ENCODE results near the gene MYEOV.

Gene MYEOV

DNA sequence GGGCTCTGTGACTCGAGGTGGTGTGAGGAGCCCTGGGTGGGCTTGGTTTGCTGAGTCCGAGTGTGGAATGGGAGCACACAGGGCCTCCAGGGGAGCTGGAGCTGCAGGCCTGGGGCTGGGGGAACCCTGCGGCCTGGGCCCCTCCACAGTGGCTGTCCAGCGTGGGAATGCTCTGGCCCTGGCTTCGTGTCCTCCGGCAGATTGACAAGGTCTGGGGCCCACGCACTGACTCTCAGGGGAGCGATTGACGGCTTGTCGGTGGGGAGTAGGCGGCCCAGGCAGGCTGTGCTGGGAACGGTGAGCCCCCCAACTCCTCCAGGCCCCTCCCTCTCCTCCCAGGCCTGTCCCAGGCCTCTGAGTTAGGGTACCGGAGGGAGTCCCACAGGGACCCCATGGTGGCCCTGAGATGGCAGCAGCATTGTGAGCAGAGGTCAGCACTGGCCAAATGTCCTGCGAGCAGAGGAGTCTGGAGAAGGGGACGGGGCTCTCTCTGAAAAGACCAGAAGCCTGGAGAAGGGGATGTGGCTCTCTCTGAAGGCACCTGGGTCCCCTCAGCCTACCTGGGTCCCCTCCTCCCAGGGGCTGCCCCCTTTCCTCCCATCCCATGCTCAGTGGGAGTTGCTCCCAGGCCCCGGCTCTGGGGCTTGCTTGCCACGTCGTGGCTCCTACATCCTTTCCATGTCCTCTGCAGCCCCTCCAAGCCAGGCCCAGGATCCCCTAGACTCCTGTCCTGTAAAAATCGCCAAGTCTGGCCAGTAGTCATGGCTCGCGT lies 23.8 kb upstream of the MYEOV start:
- Mint-ChIP-seq H3K4me3 (no peak overlapping the region), H3K9me3 (no peaks in the 10 kb centered on the region), H3K36me3 (ENCODE audit: insufficient read depth) (peaks cover 1% of the 10 kb centered on the region), H3K27ac (ENCODE audit: low read depth) (no peak overlapping the region), H3K27me3 (peaks cover 9% of the 10 kb centered on the region), H3K4me1 (no peaks in the 10 kb centered on the region)
- ATAC-seq (replicated peaks; ENCODE audit: extremely low read depth, poor library complexity, severe bottlenecking) (no peak), DNase-seq (ENCODE audit: low spot score in 2 of 2) (no peak)

DNA sequence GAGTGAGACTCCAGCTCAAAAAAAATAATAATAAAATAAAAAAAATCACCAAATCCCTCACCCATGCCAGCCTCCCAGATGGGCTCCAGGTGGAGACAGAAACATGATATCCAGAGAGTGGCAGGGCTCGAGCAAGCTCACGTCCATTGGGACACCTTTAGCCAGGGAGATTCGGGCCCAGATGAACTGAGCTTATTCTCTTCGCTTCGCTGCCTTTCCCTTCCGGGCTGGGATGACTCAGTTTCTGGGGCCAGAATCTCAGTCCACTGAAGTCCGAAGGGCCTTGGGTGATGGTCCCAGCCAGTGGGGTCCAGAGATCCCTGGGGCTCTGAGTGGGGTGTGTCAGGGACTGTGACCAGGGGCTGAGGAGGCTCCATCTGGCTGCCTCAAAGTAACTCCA lies 23.0 kb upstream of the MYEOV start:
- H3K27ac Mint-ChIP-seq (ENCODE audit: low read depth), result no peak overlapping the region
- peaks cover 9% of the 10 kb centered on the region for H3K27me3 Mint-ChIP-seq
- no peaks in the 10 kb centered on the region for H3K4me1 Mint-ChIP-seq
- no peak for DNase-seq (ENCODE audit: low spot score in 2 of 2)
- peaks cover 1% of the 10 kb centered on the region for H3K36me3 Mint-ChIP-seq (ENCODE audit: insufficient read depth)
- H3K9me3 Mint-ChIP-seq, result no peaks in the 10 kb centered on the region
- ATAC-seq (replicated peaks; ENCODE audit: extremely low read depth, poor library complexity, severe bottlenecking), result no peak
- no peak overlapping the region for H3K4me3 Mint-ChIP-seq

DNA sequence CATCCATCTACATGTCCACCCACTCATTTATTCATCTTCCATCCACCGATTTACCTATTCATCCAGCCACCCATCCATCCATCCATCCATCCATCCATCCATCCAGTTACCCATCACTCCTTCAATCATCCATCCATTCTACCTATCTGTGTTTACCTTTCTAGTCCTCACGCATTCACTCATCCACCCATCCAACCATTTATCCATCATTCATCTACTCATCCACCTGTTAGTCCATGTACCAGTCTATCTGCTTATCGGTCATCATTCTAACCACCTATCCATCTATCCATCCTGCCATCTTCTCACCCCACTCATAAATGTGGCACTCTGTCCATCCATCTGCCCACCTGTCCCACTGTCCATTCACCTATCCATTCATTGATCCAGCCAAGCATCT lies 21.9 kb upstream of the MYEOV start:
- Mint-ChIP-seq H3K4me3 (no peak overlapping the region), H3K9me3 (no peaks in the 10 kb centered on the region), H3K4me1 (no peaks in the 10 kb centered on the region), H3K27me3 (peaks cover 5% of the 10 kb centered on the region), H3K36me3 (ENCODE audit: insufficient read depth) (peaks cover 1% of the 10 kb centered on the region), H3K27ac (ENCODE audit: low read depth) (no peak overlapping the region)
- DNase-seq (ENCODE audit: low spot score in 2 of 2), result no peak
- ATAC-seq (replicated peaks; ENCODE audit: extremely low read depth, poor library complexity, severe bottlenecking), result no peak

DNA sequence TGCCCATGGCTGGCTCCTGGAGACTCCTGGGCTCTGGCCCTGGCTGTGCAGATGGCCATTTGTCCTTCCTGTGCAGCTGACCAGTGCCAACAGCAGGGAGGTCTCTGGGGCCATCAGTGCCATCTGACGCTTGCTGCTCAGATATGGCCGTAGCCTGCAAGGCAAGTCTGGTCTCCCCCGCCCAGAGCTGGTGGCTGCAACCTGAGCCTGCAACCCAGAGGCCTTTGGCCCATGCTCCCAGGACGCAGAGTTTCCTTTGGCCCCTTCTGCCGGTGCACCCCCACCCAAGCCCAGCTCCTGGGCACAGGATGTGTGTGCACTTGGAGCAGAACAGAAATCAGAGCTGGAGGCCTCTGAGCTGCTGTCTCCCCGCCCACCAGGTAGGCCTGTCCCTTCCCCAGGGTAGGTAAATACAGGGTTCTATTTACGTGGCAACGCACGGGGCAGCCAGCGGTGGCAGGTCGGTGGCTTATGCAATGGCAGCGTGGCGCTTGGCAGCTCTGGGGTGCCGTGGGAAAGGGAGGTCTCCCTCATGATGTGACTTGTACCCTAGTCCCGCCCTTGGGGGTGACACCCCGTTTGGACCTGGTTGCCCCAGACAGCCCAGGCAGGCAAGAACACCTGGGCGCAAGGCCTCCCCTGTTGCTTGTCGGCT lies 21.0 kb upstream of the MYEOV start:
- no peak for DNase-seq (ENCODE audit: low spot score in 2 of 2)
- Mint-ChIP-seq H3K4me3 (no peak overlapping the region), H3K9me3 (no peaks in the 10 kb centered on the region), H3K27ac (ENCODE audit: low read depth) (no peak overlapping the region), H3K36me3 (ENCODE audit: insufficient read depth) (peaks cover 1% of the 10 kb centered on the region), H3K27me3 (no peaks in the 10 kb centered on the region), H3K4me1 (no peaks in the 10 kb centered on the region)
- ATAC-seq (replicated peaks; ENCODE audit: extremely low read depth, poor library complexity, severe bottlenecking), result no peak

DNA sequence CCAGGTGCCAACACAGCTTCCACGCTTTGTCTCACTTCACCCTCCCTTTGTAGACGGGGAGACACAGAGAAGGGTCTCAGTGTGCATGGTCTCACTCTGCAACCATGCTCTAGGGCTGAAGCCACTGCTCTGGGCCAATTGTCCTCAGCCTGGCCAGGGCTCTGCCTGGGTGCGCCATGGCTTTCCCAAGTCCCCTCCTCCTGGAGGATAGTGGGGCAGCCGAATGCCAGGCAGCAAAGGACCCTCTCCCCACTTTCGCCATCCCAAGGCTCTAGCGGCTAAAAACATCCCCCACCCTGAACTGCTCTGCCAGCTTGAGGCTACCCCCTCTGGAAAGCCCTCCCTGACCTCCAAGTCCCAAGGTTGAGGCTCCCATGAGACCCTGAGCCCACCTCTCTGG lies 20.4 kb upstream of the MYEOV start:
- Mint-ChIP-seq H3K4me1 (no peaks in the 10 kb centered on the region), H3K4me3 (no peak overlapping the region)
- ATAC-seq (replicated peaks; ENCODE audit: extremely low read depth, poor library complexity, severe bottlenecking), result no peak

DNA sequence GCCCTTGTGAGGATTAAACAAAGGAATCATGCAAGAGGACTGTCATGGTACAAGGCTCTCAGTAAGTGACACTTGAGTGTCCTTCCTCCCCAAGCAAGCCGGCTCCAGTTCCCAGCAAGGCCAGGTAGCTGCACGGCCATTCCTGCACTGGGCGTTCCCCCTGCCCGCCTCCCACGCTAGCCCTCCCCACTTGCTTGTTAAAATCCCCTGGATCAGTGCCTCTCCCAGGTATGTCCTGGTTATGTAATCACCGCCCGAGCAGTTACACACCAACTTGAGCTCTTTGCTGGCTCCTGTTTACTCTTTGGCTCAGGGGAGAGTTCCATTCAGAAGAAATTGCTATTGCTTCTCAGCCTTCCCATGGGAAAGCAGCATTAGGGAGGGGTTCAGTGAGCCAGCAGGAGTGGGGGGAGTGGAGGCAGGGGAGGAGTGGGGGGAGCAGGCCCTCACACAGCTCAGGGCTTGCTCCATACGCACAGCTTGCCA lies 19.4 kb upstream of the MYEOV start:
- Mint-ChIP-seq H3K36me3 (ENCODE audit: insufficient read depth) (peaks cover 1% of the 10 kb centered on the region), H3K4me1 (no peaks in the 10 kb centered on the region), H3K4me3 (no peak overlapping the region), H3K27me3 (no peaks in the 10 kb centered on the region), H3K9me3 (no peaks in the 10 kb centered on the region), H3K27ac (ENCODE audit: low read depth) (no peak overlapping the region)
- ATAC-seq (replicated peaks; ENCODE audit: extremely low read depth, poor library complexity, severe bottlenecking) (no peak), DNase-seq (ENCODE audit: low spot score in 2 of 2) (no peak)

More for the DNA sequence above, 20.4 kb upstream of the MYEOV start:
- no peak overlapping the region for H3K27ac Mint-ChIP-seq (ENCODE audit: low read depth)
- DNase-seq (ENCODE audit: low spot score in 2 of 2), result no peak
- H3K9me3 Mint-ChIP-seq, result no peaks in the 10 kb centered on the region
- no peaks in the 10 kb centered on the region for H3K27me3 Mint-ChIP-seq
- H3K36me3 Mint-ChIP-seq (ENCODE audit: insufficient read depth), result peaks cover 1% of the 10 kb centered on the region

DNA sequence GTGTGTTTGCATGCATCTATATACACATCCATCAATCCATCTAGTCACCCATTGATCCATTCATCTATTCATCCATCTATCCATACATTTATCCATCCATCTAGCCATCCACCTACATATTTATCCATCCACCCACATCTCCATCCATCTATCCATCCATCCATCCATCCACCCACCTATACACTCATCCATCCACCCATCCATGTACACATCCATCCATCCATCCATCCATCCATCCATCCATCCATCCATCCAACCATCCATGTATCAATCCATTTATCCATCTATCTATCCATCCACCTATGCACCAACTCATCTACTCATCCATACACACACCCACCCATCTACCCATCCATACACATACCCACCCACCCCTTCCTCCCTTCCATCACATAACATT lies 18.8 kb upstream of the MYEOV start:
- DNase-seq (ENCODE audit: low spot score in 2 of 2) (no peak), ATAC-seq (replicated peaks; ENCODE audit: extremely low read depth, poor library complexity, severe bottlenecking) (no peak)
- Mint-ChIP-seq H3K4me3 (no peak overlapping the region), H3K27me3 (no peaks in the 10 kb centered on the region), H3K27ac (ENCODE audit: low read depth) (no peak overlapping the region), H3K9me3 (no peaks in the 10 kb centered on the region), H3K4me1 (no peaks in the 10 kb centered on the region), H3K36me3 (ENCODE audit: insufficient read depth) (no peaks in the 10 kb centered on the region)

DNA sequence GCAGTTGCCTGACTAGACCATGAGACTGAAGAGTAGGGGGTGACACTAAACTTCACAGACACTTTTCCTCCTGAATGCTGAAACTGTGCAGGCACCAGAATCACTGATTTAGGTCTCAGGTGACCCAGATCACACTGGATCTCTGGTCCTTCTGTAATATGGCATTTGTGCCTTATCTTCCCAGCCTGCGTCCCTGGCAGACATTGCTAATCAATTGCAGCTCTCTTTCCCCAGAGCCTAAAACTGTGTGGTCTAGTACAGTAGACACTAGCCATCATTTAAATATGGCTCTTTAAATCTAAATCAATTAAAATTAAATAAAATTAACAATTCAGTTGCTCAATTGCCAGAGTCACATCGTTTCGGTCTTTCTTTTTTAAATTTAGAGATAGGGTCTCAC lies 17.8 kb upstream of the MYEOV start:
- Mint-ChIP-seq H3K4me1 (no peaks in the 10 kb centered on the region), H3K27ac (ENCODE audit: low read depth) (no peak overlapping the region), H3K9me3 (no peaks in the 10 kb centered on the region), H3K36me3 (ENCODE audit: insufficient read depth) (no peaks in the 10 kb centered on the region), H3K27me3 (no peaks in the 10 kb centered on the region), H3K4me3 (no peak overlapping the region)
- ATAC-seq (replicated peaks; ENCODE audit: extremely low read depth, poor library complexity, severe bottlenecking) (no peak), DNase-seq (ENCODE audit: low spot score in 2 of 2) (no peak)

DNA sequence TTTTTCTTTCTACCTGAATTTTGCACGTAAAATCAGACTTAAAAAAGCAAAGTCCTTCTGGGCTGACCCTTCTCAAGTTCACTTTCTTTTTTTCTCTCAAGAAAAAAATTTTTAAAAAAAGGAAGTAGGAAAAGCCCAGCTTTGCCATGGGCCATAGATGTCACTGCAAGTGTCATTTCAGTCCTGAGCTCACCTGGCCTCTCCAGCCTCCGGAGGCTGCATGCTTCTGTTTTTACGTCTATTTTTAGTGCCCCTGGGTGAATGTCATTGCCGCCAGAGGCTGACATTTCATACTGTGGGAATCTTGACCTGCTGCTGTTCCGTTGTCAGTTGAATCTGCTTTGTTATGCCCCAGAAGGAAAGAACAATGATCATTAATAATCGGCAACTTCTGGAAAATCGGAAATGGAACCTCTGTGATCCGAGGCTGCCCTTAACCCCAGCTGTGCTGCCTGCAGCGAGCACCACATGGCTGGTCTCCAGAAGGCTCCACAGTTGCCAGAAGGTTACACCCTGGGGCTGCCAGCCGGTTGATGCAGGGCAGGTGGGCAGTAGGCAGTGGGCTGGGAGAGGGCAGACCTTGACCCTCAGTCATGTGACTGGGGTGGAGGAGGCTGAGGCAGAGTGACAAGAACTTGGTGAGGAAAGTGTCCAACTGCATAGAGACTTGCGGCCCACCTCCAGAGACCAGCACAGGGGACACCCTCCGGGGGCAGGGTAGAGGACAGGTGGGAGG lies 16.7 kb upstream of the MYEOV start:
- Mint-ChIP-seq H3K9me3 (no peaks in the 10 kb centered on the region), H3K4me1 (no peaks in the 10 kb centered on the region), H3K4me3 (no peak overlapping the region), H3K36me3 (ENCODE audit: insufficient read depth) (no peaks in the 10 kb centered on the region), H3K27ac (ENCODE audit: low read depth) (no peak overlapping the region), H3K27me3 (no peaks in the 10 kb centered on the region)
- DNase-seq (ENCODE audit: low spot score in 2 of 2), result no peak
- no peak for ATAC-seq (replicated peaks; ENCODE audit: extremely low read depth, poor library complexity, severe bottlenecking)

DNA sequence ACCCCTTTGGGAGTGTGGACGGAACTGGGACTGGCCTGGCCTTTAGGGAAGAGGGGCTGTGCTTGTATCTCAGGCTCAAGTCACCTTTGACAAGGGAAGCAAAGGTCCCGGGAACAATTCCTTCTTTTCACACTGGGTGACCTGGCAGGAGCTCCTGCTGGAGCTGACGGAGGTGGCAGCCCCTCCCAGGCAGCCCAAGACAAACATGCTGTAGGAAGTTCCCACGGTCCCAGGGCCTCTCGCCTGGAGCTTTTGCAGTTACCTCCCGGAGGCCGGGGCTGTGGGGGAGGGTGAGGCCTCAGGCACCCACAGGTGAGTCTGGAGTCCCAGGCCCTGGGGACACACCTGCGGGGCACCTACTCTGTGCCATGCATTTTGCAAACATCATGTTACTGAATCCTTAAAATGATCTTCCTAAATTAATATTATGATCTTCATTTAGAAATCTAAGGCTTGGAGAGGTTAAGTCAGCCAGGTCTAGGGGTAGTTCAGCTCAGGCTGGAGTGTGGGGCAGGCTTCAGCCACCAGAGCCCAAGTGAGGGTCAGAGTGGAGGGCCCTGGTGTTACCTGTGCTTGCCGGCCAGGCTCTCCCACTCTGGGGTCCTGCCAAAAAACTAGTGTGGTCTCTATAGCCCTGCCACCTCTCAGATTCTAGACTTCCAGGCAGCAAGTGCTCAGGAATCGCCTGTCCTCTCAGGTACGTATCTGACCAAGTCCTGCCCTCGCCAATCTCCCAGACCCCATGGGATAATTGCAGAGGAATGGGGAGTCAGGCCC lies 15.7 kb upstream of the MYEOV start:
- Mint-ChIP-seq H3K27me3 (no peaks in the 10 kb centered on the region), H3K4me1 (no peaks in the 10 kb centered on the region)
- no peak for ATAC-seq (replicated peaks; ENCODE audit: extremely low read depth, poor library complexity, severe bottlenecking)

DNA sequence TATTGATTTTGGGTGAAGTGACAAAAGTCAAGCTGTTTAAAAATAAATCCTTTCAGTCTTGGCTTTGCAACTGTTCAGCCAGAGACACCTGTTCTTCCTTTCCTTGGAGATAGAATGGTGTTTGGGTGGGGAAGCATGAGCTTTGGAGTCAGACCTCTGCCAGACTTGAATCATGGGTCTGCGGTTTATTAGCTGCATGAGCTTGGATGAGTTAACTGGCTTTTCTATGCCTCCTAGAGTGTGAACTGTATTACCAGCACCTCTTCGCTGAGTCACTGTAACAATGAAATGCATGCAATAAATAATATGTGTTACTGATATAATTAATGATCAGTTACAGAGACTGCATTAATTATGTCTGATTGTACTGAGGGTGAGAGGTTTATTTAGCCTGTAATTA lies 13.5 kb upstream of the MYEOV start:
- Mint-ChIP-seq H3K4me3 (no peak overlapping the region), H3K36me3 (ENCODE audit: insufficient read depth) (no peaks in the 10 kb centered on the region), H3K27me3 (peaks cover 11% of the 10 kb centered on the region), H3K9me3 (no peaks in the 10 kb centered on the region), H3K27ac (ENCODE audit: low read depth) (no peak overlapping the region), H3K4me1 (no peaks in the 10 kb centered on the region)
- ATAC-seq (replicated peaks; ENCODE audit: extremely low read depth, poor library complexity, severe bottlenecking) (no peak), DNase-seq (ENCODE audit: low spot score in 2 of 2) (no peak)

More for the DNA sequence above, 15.7 kb upstream of the MYEOV start:
- no peaks in the 10 kb centered on the region for H3K36me3 Mint-ChIP-seq (ENCODE audit: insufficient read depth)
- DNase-seq (ENCODE audit: low spot score in 2 of 2), result no peak
- no peaks in the 10 kb centered on the region for H3K9me3 Mint-ChIP-seq
- no peak overlapping the region for H3K4me3 Mint-ChIP-seq
- no peak overlapping the region for H3K27ac Mint-ChIP-seq (ENCODE audit: low read depth)

DNA sequence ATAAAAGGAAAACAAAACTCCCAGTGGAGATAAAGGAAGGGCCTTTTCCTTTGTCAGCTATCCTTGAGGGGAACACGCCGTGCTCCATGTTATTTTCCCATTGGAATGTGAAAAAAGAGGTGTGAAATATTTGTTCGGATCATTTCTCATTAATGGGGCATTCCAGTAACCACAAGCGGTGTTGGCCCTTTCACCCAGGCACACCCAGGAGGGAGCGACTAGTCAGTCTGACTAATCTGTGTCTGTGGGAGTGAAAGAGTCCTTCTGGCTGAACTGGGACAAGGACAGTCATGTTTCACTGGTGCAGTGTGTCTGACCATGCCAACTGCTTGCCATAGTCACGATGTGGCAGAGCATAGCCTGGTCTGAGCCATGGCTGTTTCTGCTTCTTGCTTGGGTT lies 13.0 kb upstream of the MYEOV start:
- ATAC-seq (replicated peaks; ENCODE audit: extremely low read depth, poor library complexity, severe bottlenecking), result no peak
- H3K27me3 Mint-ChIP-seq, result peaks cover 16% of the 10 kb centered on the region
- H3K9me3 Mint-ChIP-seq, result no peaks in the 10 kb centered on the region
- no peak for DNase-seq (ENCODE audit: low spot score in 2 of 2)
- H3K27ac Mint-ChIP-seq (ENCODE audit: low read depth), result no peak overlapping the region
- no peak overlapping the region for H3K4me3 Mint-ChIP-seq
- H3K4me1 Mint-ChIP-seq, result no peaks in the 10 kb centered on the region
- no peaks in the 10 kb centered on the region for H3K36me3 Mint-ChIP-seq (ENCODE audit: insufficient read depth)

Data from central memory CD8-positive, alpha-beta T cell (primary cell).